GM18868 (cell line): ENCODE results near the gene GBP5.

ENCODE experiments used
- ATAC-seq: cut with Tn5 transposase; IDR thresholded peaks from one replicate; pipeline ENCODE4 v1.9.1; 2021; ENCODE audit warnings: mild to moderate bottlenecking, moderate library complexity; ENCODE audit not compliant: unreplicated experiment

The GBP5 gene

GRCh38 chr1:89272269-89273041, at the start of gene GBP5:
Gene GBP5, minus strand, starts transcription at chr1:89272860. Its CDS starts 3,305 bp downstream, at chr1:89269555.
- peak; percentile 56 for ATAC-seq

- no peak for ATAC-seq
Measured at GRCh38 chr1:89322402-89322801, 49.7 kb upstream of the GBP5 start.

DNA sequence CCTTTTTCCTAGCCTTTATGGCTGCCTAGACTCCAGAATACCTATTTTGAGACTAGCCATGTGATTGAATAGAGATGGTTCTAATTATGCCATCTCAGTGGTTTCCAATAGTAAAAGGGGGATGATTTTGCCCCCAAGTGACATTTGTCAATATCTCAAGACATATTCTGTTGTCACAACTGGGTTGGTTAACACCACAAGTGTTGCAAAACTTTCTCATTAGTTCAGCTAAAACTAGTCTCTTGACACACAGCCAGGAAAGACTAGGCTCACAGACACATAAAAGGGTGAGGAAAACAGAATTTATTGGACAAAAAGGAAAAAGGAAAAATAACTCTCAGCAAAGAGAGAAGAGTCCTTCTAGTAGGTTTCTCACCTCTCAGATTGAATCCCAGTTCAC, 39.9 kb upstream of the GBP5 start:
- no peak for ATAC-seq

DNA sequence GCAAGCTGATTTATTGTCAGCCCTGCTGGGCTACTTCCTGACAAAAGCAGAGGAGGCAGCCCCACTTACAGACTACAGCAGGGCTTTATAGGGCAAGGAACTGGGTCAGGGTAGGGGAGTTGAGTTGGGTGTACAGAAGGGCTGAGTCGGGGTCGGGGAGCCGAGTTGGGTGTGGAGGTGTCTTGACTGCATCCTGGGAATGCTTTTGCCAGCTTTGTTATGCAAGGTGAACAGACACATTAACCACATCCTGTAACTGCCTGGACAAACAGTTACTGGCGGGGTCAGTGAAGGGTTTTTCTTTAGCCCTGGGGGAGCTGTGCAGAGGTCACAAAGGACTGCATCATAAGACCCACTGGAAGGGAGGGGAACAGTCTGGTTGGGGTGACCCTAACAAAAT, 39.1 kb upstream of the GBP5 start:
- no peak for ATAC-seq

- peak; percentile 24 for ATAC-seq
Measured at GRCh38 chr1:89310976-89311375, 38.3 kb upstream of the GBP5 start.

DNA sequence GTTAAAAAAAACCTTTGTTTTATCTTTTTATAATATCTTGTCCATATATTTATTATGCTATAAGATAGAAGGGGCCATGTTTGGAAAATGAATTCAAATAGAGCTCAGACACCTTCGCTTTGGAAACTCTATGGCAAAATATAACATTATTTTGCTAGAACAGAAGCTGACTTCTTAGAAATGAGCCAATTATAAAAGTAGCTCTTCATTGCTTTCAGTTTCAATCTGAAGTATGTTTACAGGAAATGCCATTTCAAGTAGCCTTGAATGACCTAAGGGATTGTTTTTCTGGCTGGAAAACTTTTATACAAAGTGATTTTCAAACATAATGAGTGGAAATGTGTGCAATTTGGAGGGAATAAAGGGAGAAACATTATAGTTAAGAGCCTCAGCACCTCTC, 37.8 kb upstream of the GBP5 start:
- ATAC-seq: peak; percentile 64

- ATAC-seq: no peak
Measured at GRCh38 chr1:89309828-89310227, 37.2 kb upstream of the GBP5 start.

- no peak for ATAC-seq
Measured at GRCh38 chr1:89306273-89306672, 33.6 kb upstream of the GBP5 start.

DNA sequence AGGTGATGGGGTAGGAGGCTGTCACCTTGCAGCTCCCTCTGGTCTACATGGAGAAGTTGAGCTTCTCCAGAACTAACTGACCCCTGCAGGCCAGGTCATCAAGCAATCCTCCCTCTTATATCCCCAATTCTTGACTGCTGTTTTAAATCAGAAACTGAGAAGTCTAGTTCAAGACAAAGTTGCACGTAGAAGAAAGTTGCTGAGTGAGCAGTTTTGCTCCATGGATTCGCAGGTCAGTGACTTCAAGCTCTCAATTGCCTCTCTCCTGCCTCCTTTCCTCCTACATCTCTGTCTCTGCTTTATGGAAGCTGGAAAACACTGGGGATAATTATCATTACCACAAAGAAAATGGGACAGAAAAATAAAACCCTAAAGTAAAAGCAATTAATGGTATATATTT, 32.8 kb upstream of the GBP5 start:
- ATAC-seq: no peak

GRCh38 chr1:89304572-89305230, 32.0 kb upstream of the GBP5 start:
- no peak for ATAC-seq

- no peak for ATAC-seq
Measured at GRCh38 chr1:89302697-89303332, 30.2 kb upstream of the GBP5 start.

DNA sequence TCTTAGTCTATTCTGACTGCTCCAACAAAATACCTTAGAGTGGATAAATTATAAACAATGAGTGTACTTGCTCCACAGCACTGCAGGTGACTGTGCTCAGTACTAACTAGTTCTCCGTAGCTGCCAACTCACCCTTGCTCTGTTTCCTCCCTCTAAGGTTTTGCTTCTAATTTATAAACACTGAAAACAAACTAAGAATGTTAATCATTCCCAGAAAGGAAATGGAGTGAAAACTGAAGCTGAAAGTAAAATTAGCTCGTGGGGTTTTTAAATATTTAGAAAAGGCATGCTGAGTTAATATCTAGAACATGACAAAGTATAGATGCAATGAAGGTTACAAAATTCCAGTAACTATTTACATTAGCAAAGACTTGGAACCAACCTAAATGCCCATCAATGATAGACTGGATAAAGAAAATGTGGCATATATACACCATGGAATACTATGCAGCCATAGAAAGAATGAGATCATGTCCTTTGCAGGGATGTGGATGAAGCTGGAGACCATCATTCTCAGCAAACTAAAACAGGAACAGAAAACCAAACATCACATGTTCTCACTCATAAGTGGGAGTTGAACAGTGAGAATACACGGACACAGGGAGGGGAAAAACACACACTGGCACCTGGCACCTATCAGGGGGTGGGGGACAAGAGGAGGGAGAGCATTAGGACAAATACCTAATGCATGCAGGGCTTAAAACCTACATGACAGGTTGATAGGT, 27.2 kb upstream of the GBP5 start:
- ATAC-seq: peak; percentile 83

- peak; percentile 60 for ATAC-seq
Measured at GRCh38 chr1:89298461-89298860, 25.8 kb upstream of the GBP5 start.

DNA sequence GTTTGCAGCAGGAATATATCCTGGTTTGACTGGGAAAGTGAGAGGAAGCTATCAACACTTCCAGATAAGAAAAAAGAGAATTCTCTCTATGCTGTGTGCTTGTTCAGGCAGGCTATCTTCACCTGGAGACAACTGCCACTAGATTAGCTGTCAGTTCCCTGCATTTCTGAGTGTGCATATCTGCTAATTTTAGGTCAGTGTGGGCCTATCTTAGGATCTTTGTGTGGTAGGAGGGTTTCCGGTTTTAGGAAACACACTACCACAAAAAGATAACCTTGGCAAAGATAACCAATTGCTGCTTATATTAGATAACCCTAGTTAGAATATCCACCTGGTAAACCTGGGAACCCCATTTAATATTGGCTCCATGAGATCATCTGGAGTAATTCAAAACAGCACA, 22.5 kb upstream of the GBP5 start:
- no peak for ATAC-seq

GRCh38 chr1:89291276-89291675, 18.6 kb upstream of the GBP5 start:
- ATAC-seq: no peak

- no peak for ATAC-seq
Measured at GRCh38 chr1:89288051-89288340, 15.3 kb upstream of the GBP5 start.

DNA sequence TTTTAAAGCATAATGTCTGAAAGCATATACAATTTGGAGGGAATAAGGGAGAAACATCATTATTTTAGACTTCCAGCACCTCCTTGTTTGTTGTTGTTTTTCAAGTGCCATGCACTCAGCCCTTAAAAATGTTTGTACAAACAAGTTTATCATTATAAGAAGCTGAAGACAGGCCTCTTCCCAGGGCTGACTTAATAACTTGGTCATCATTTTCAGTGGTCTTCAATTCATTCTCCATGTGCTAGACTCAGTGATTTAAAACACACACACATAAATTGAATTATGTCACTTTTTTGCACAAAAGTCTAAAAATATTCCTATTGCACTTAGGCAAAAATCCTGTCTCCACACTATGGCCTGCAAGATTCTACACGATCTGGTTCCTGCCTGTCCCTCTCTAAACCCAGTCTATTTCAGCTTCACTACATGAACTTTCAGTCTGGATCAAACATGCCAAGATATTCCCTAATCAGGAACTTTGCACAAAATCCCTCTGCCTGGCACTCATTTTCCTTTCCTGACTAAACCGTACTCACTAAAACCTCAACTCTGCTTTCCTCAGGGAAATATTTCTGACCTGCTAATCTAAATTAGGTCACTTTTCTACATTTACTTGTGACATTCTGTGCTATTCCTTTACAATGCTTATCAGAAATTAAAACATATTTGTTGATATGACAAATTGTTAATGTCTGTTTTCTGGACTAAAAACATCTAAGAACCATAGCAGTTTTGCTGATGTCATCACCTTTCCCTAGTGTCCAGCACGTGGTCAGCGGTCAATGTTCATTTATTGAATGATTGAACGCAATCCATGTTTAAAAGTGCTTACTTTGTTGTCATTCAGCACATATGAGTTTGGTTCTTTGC, 14.8 kb upstream of the GBP5 start:
- ATAC-seq: peak; percentile 21

DNA sequence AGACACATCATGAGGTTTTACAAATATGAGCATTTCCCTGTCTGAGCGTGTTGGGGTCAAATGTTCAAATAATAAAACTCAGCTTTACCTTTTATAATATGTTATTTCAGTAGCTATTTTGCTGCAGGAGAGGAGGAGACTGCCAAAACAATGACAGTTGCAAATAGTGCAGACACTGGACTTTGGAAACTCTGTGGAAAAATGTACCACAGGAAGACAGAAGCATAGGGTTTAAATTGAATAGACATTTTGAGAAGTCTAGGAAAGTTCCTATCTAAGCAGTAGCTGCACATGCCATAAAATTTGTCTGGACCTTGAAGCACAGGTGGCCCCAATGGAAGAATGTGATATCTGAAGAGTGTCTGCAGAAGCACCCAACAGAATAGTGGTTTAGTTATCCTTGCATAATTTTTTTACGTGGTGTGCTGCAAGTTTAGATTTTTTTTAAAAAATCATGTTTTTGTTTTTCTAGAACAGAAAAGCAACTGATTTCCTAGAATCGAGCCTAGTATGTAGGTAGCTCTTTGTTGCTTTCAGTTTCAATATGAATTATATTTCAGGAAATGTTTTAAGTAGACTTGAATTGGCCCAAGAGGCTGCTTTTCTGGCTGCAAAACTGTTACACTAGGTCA, 14.0 kb upstream of the GBP5 start:
- ATAC-seq: peak; percentile 93

GRCh38 chr1:89285745-89286380, 13.2 kb upstream of the GBP5 start:
- ATAC-seq: no peak
